HEK293 (cell line): ENCODE measurements around the gene REST.

ENCODE experiments used
- CTCF ChIA-PET: fragments of 350-600 bp; formaldehyde crosslinking; extraction: SDS; loops from one replicate; lab custom pipeline; 2021; ENCODE audit warnings: antibody characterized with exemption; lab: Yijun Ruan, JAX
- POLR2A ChIA-PET: fragments of 300-600 bp; formaldehyde crosslinking; extraction: SDS; loops from one replicate; lab custom pipeline; 2020; ENCODE audit warnings: antibody characterized with exemption, inconsistent platforms; lab: Yijun Ruan, JAX
- H3K27ac ChIP-seq: fragments of 200-500 bp; sonication (Bioruptor generic); 2 replicates; pipeline ENCODE4 v1.5.1; 2014; ENCODE audit warnings: low read depth, low read length, control low read depth, inconsistent platforms; ENCODE audit errors: extremely low read depth
- H3K36me3 ChIP-seq, 2 experiments: fragments of 200-500 bp in 1 of 2; sonication (Bioruptor generic) in 1 of 2; 1 replicate in 1 of 2; 2 replicates in 1 of 2; pipeline ENCODE4 v1.5.1; 2014 to 2017; ENCODE audit warnings: inconsistent platforms in 2 of 2, low read length in 2 of 2; ENCODE audit not compliant: control insufficient read depth in 2 of 2, insufficient read depth in 1 of 2
- H3K4me1 ChIP-seq: fragments of 200-500 bp; sonication (Bioruptor generic); 2 replicates; pipeline ENCODE4 v1.5.1; 2014; ENCODE audit warnings: mild to moderate bottlenecking, low read length, inconsistent platforms; ENCODE audit not compliant: control insufficient read depth, insufficient read depth
- H3K4me3 ChIP-seq: 2 replicates; pipeline ENCODE4 v1.5.1; 2011; ENCODE audit warnings: low read depth, mild to moderate bottlenecking, control low read depth, low read length, moderate library complexity
- H3K9me3 ChIP-seq: fragments of 200-500 bp; sonication (Bioruptor generic); 2 replicates; pipeline ENCODE4 v1.5.1; 2014; ENCODE audit warnings: low read depth, low read length, inconsistent platforms; ENCODE audit not compliant: control insufficient read depth, insufficient read depth
- HOXA7 ChIP-seq: sonication (generic); formaldehyde crosslinking; IDR thresholded peaks from 2 replicates; pipeline ENCODE4 v1.8.1; 2022; ENCODE audit warnings: missing genetic modification reagents, borderline replicate concordance
- ZBTB11 ChIP-seq: fragments of 450-650 bp; formaldehyde crosslinking; conservative IDR thresholded peaks from 2 replicates; pipeline ENCODE4 v1.5.1; 2016; ENCODE audit warnings: low read depth, missing biosample characterization, missing genetic modification characterization
- ZNF112 ChIP-seq: fragments of 450-650 bp; formaldehyde crosslinking; IDR thresholded peaks from 2 replicates; pipeline ENCODE4 v1.5.0; 2017; ENCODE audit warnings: missing biosample characterization, missing genetic modification characterization
- ZNF146 ChIP-seq: fragments of 450-650 bp; formaldehyde crosslinking; IDR thresholded peaks from 2 replicates; pipeline ENCODE4 v1.5.1; 2016; ENCODE audit warnings: missing biosample characterization, missing genetic modification characterization
- ZNF223 ChIP-seq: fragments of 450-650 bp; formaldehyde crosslinking; IDR thresholded peaks from 2 replicates; pipeline ENCODE4 v1.5.1; 2016; ENCODE audit warnings: missing biosample characterization, missing genetic modification characterization
- ZNF335 ChIP-seq: fragments of 450-650 bp; formaldehyde crosslinking; conservative IDR thresholded peaks from 2 replicates; pipeline ENCODE4 v1.5.1; 2016; ENCODE audit warnings: missing biosample characterization, missing genetic modification characterization
- ZNF366 ChIP-seq: fragments of 450-650 bp; formaldehyde crosslinking; conservative IDR thresholded peaks from 2 replicates; pipeline ENCODE4 v1.5.1; 2016; ENCODE audit warnings: missing biosample characterization, missing genetic modification characterization
- ZNF518A ChIP-seq: fragments of 450-650 bp; formaldehyde crosslinking; conservative IDR thresholded peaks from 2 replicates; pipeline ENCODE4 v1.5.1; 2016; ENCODE audit warnings: low read depth, missing biosample characterization, missing genetic modification characterization
- ZNF530 ChIP-seq: fragments of 450-650 bp; formaldehyde crosslinking; IDR thresholded peaks from 2 replicates; pipeline ENCODE4 v1.5.1; 2016; ENCODE audit warnings: low read depth, missing biosample characterization, missing genetic modification characterization
- ZNF555 ChIP-seq: fragments of 450-650 bp; formaldehyde crosslinking; conservative IDR thresholded peaks from 2 replicates; pipeline ENCODE4 v1.5.1; 2017; ENCODE audit warnings: missing biosample characterization, mild to moderate bottlenecking, missing genetic modification characterization, inconsistent platforms
- ZNF558 ChIP-seq: fragments of 450-650 bp; formaldehyde crosslinking; IDR thresholded peaks from 2 replicates; pipeline ENCODE4 v1.5.1; 2016; ENCODE audit warnings: missing biosample characterization, missing genetic modification characterization
- ZNF664 ChIP-seq: fragments of 450-650 bp; formaldehyde crosslinking; IDR thresholded peaks from 2 replicates; pipeline ENCODE4 v1.5.1; 2016; ENCODE audit warnings: missing biosample characterization, missing genetic modification characterization
- ZNF692 ChIP-seq: fragments of 450-650 bp; formaldehyde crosslinking; IDR thresholded peaks from 2 replicates; pipeline ENCODE4 v1.5.1; 2016; ENCODE audit warnings: missing biosample characterization, missing genetic modification characterization
- ZNF777 ChIP-seq: fragments of 450-650 bp; formaldehyde crosslinking; IDR thresholded peaks from 2 replicates; pipeline ENCODE4 v1.5.1; 2017; ENCODE audit warnings: missing biosample characterization, missing genetic modification characterization, borderline replicate concordance
- TF ChIP-seq, protein P1 (sequence below): fragments of 450-650 bp; formaldehyde crosslinking; IDR thresholded peaks from 2 replicates; pipeline ENCODE4 v1.5.1; 2016; ENCODE audit warnings: missing biosample characterization, missing genetic modification characterization
- TF ChIP-seq, protein P2 (sequence below): fragments of 450-650 bp; formaldehyde crosslinking; IDR thresholded peaks from 2 replicates; pipeline ENCODE4 v1.5.1; 2017; ENCODE audit warnings: missing biosample characterization, missing genetic modification characterization

Gene REST

DNA sequence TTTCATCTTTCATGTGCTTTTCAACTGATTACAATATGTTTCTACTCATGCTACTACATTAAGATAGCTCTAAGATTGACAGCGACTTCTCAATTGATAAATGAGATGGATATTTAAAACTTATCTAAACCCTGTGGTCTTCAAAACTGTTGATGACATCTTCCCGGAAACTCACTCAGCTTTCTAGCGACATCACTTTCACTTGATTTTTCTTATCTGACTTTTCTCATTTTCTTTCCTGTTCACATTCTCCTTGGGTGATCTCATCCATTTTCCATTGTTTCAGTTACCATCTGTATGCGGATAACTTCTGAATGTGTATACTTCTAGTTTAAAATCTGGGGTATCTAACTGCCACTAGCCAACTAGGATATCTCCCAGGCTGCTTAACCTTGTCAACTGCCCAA is 74.1 kb downstream of the REST start (continued):
- TF ChIP-seq ZNF366 (tag by site-specific recombination) (0 out of 2 replicates have a peak, but pooled peaks have one; percentile 24), ZNF335 (tag by site-specific recombination) (no peak), ZNF146 (tag by site-specific recombination) (no peak), ZNF664 (peak; percentile 85; the same call in 1 of the 2 replicates), ZNF558 (tag by site-specific recombination) (no peak)
- TF ChIP-seq, protein P1, sequence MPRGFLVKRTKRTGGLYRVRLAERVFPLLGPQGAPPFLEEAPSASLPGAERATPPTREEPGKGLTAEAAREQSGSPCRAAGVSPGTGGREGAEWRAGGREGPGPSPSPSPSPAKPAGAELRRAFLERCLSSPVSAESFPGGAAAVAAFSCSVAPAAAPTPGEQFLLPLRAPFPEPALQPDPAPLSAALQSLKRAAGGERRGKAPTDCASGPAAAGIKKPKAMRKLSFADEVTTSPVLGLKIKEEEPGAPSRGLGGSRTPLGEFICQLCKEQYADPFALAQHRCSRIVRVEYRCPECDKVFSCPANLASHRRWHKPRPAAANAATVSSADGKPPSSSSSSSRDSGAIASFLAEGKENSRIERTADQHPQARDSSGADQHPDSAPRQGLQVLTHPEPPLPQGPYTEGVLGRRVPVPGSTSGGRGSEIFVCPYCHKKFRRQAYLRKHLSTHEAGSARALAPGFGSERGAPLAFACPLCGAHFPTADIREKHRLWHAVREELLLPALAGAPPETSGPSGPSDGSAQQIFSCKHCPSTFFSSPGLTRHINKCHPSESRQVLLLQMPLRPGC (tag by site-specific recombination), result no peak

DNA sequence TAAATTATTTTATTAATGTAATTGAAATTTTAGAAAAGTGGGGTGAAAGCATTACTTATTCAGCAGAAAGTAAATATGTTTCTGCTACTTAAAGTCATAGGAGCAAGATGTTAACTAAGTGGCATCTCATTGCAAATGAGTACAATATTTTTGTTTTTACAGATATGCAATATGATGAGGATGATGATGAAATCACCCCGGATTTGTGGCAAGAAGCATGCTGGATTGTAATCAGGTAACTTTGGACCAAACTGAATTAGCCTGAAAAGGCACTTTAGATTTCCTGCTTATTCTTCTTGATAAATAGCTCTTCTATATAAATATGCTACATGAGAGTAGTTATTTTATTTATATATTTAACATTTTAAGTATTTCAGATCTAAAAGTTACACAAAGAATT is 78.5 kb downstream of the REST start:
- CTCF ChIA-PET, result no interaction called here
- Histone ChIP-seq H3K36me3 (peaks cover 24 to 56% of the 10 kb centered on the region in 2 experiments), H3K9me3 (no peaks in the 10 kb centered on the region), H3K4me1 (no peaks in the 10 kb centered on the region; the same call in 1 of the 2 replicates), H3K27ac (no peak overlapping the region), H3K4me3 (no peak overlapping the region)
- TF ChIP-seq ZNF692 (tag by site-specific recombination) (no peak), HOXA7 (CRISPR knock-in tag) (no peak)
- POLR2A ChIA-PET, result no interaction called here

GRCh38 chr4:56986952-56987351 is 79.3 kb downstream of the REST start:
- TF ChIP-seq, protein P2, sequence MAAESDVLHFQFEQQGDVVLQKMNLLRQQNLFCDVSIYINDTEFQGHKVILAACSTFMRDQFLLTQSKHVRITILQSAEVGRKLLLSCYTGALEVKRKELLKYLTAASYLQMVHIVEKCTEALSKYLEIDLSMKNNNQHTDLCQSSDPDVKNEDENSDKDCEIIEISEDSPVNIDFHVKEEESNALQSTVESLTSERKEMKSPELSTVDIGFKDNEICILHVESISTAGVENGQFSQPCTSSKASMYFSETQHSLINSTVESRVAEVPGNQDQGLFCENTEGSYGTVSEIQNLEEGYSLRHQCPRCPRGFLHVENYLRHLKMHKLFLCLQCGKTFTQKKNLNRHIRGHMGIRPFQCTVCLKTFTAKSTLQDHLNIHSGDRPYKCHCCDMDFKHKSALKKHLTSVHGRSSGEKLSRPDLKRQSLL (tag by site-specific recombination), result no peak
- TF ChIP-seq ZBTB11 (tag by site-specific recombination) (no peak), ZNF112 (no peak), ZNF555 (tag by site-specific recombination) (no peak), ZNF530 (tag by site-specific recombination) (no peak), ZNF518A (tag by site-specific recombination) (no peak), ZNF223 (tag by site-specific recombination) (no peak), ZNF777 (tag by site-specific recombination) (no peak)
- no peak overlapping the region for H3K27ac ChIP-seq
- ChIA-PET CTCF (no interaction called here), POLR2A (interaction anchor here (1.9 kb wide), 1 partner anchor 9 kb away, joined by 15 read pairs; the partner anchor contains the start of genes NOA1 and POLR2B)
- no peaks in the 10 kb centered on the region for H3K9me3 ChIP-seq
- no peaks in the 10 kb centered on the region; the same call in 1 of the 2 replicates for H3K4me1 ChIP-seq
- H3K4me3 ChIP-seq, result no peak overlapping the region
- peaks cover 28 to 64% of the 10 kb centered on the region in 2 experiments for H3K36me3 ChIP-seq
